Mucosa of rectum (tissue), 2 donors: ENCODE data around the gene L3MBTL4.
"Not testable (repeated sequence)": the region's sequence is repeated elsewhere in the genome, so short reads cannot be mapped to it uniquely, and the experiment has no call there.

Source experiments
- H3K27ac ChIP-seq, 2 donors: one replicate each; pipeline ENCODE4 v1.7.0; 2013; ENCODE audit warnings: inconsistent platforms in 2 of 2, low read depth in 2 of 2, low read length in 2 of 2
- H3K27me3 ChIP-seq, 2 donors: one replicate each; pipeline ENCODE4 v1.7.0; 2013; ENCODE audit warnings: low read length in 2 of 2; ENCODE audit not compliant: control insufficient read depth in 2 of 2, insufficient read depth in 2 of 2
- H3K36me3 ChIP-seq, 2 donors: one replicate each; pipeline ENCODE4 v1.7.0; 2013; ENCODE audit warnings: low read length in 2 of 2; ENCODE audit not compliant: control insufficient read depth in 2 of 2, insufficient read depth in 2 of 2
- H3K4me1 ChIP-seq, 2 donors: one replicate each; pipeline ENCODE4 v1.7.0; 2013; ENCODE audit warnings: low read length in 2 of 2, mild to moderate bottlenecking in 1 of 2; ENCODE audit not compliant: control insufficient read depth in 2 of 2, insufficient read depth in 2 of 2
- H3K4me3 ChIP-seq, 2 donors: one replicate each; pipeline ENCODE4 v1.7.0; 2013; ENCODE audit warnings: low read length in 2 of 2
- H3K9ac ChIP-seq, 2 donors: one replicate each; pipeline ENCODE4 v1.7.0; 2013; ENCODE audit warnings: low read length in 2 of 2, low read depth in 1 of 2, mild to moderate bottlenecking in 1 of 2
- H3K9me3 ChIP-seq, 2 donors: one replicate each; pipeline ENCODE4 v1.7.0; 2013; ENCODE audit warnings: low read length in 2 of 2; ENCODE audit not compliant: control insufficient read depth in 2 of 2
- donor health status: healthy.
- donor health status: Normal muscosa, but diverticular disease.

The L3MBTL4 gene

DNA sequence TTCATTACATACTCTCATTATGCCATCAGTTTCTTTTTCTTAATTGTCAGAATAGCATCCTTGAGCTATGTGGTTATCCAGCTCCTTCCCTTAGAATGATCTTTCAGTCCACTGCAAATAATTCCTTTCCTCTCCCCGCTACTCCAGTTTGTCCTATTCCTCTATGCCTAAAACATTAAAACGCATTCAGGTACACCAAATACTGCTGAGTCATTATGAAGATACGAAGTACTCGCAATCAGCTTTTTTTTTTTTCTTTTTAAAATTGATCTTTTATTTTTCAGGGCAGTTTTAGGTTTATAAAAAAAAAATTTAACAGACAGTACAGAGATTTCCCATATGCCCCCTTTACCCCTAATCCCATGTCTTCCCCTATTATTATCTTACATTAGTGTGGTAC, 354.6 kb downstream of the L3MBTL4 start:
- Histone ChIP-seq H3K27ac (no peak overlapping the region), H3K4me3 (no peak overlapping the region), H3K9me3 (no peaks in the 10 kb centered on the region), H3K27me3 (no peaks in the 10 kb centered on the region), H3K36me3 (no peaks in the 10 kb centered on the region), H3K4me1 (no peaks in the 10 kb centered on the region), H3K9ac (no peak overlapping the region)

GRCh38 chr18:6059551-6059950, 355.2 kb downstream of the L3MBTL4 start:
- no peak overlapping the region for H3K27ac ChIP-seq

DNA sequence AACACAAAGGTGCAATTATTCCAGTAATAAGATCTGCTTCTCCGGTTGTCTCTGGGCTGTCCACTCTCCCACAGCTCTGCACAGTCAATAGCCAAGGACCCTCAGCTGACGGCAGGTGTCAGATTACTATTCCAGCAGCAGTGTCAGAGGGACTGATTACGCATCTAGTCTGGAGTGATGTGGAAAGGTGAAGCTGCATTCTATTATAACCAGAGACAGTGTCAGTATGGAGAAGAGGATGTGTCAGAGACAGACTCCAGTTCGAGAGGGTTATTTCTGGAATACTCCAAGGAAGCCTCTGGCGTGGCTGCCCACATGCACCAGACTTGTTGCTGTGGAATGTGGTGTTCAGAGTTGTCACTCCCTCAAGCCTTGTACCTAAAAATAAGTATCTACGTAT, 355.8 kb downstream of the L3MBTL4 start:
- Histone ChIP-seq H3K9me3 (no peaks in the 10 kb centered on the region), H3K27ac (no peak overlapping the region), H3K4me3 (no peak overlapping the region), H3K27me3 (no peaks in the 10 kb centered on the region), H3K4me1 (no peaks in the 10 kb centered on the region), H3K36me3 (no peaks in the 10 kb centered on the region), H3K9ac (no peak overlapping the region)

More at GRCh38 chr18:6059551-6059950, 355.2 kb downstream of the L3MBTL4 start:
- Histone ChIP-seq H3K4me1 (no peaks in the 10 kb centered on the region), H3K9ac (no peak overlapping the region), H3K4me3 (no peak overlapping the region), H3K27me3 (no peaks in the 10 kb centered on the region), H3K9me3 (no peaks in the 10 kb centered on the region), H3K36me3 (no peaks in the 10 kb centered on the region)

DNA sequence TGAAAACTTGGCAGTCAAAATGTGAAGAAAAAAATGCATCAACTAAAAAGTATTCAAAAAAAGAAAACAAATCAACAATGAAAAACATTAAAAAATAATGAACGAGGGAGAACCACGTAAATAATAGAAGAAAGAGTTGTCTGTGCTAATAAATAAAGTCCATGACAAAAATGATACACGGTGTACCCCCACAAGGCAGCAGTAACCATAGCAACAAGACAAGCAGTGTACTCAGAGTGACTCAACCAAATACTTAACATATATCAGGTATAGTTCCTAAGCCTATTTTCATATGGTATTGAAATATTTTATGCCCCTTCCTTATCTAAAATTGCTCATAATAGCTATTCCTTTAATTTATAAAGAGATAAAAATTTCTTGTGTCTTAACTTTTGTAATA, 357.1 kb downstream of the L3MBTL4 start:
- H3K27me3 ChIP-seq: no peaks in the 10 kb centered on the region
- no peak overlapping the region for H3K27ac ChIP-seq
- H3K9me3 ChIP-seq: no peaks in the 10 kb centered on the region
- no peak overlapping the region for H3K4me3 ChIP-seq
- H3K4me1 ChIP-seq: no peaks in the 10 kb centered on the region
- no peak overlapping the region for H3K9ac ChIP-seq
- no peaks in the 10 kb centered on the region for H3K36me3 ChIP-seq

DNA sequence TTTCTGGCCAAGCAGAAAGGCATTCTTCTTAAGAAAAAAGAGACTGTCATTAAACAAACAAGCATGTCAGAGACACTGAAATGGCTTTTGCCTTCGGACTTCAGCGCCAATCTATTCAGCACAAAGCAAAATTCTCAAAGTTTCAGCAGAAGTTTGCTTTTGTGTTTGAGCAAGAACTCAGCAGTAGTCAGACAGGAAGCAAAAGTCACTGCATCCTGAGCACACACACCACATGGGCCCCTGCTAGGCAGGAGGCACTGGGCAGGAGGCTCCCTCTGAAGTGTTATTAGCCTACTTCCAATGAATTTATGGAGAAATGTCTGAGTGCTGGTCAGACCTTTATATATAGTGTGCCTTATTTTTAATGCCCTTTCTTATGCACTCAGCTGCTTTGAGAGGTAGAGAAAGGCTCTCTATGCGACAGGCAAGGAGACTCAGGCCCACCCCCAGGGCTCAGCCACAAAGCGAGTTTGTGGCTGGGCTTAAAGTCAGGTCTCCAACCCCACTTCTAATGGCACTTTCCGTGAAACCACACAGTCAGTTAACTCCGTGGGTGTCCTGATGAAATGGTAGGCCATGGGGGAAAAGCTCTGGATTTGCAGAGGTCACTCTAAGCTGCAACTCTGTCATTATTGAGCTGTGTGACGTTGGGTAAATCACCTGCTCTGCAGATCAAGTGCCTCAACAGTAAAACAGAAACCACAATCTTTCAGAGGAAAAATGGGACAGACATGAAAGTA, 358.4 kb downstream of the L3MBTL4 start:
- Histone ChIP-seq H3K27ac (no peak overlapping the region), H3K9ac (no peak overlapping the region), H3K4me3 (no peak overlapping the region), H3K9me3 (no peaks in the 10 kb centered on the region), H3K27me3 (no peaks in the 10 kb centered on the region), H3K4me1 (no peaks in the 10 kb centered on the region), H3K36me3 (no peaks in the 10 kb centered on the region)

- Histone ChIP-seq H3K27me3 (no peaks in the 10 kb centered on the region), H3K4me3 (no peak overlapping the region), H3K9ac (no peak overlapping the region), H3K36me3 (no peaks in the 10 kb centered on the region), H3K27ac (no peak overlapping the region), H3K4me1 (no peaks in the 10 kb centered on the region), H3K9me3 (no peaks in the 10 kb centered on the region)
Measured at GRCh38 chr18:6055711-6056110, 359.0 kb downstream of the L3MBTL4 start.

DNA sequence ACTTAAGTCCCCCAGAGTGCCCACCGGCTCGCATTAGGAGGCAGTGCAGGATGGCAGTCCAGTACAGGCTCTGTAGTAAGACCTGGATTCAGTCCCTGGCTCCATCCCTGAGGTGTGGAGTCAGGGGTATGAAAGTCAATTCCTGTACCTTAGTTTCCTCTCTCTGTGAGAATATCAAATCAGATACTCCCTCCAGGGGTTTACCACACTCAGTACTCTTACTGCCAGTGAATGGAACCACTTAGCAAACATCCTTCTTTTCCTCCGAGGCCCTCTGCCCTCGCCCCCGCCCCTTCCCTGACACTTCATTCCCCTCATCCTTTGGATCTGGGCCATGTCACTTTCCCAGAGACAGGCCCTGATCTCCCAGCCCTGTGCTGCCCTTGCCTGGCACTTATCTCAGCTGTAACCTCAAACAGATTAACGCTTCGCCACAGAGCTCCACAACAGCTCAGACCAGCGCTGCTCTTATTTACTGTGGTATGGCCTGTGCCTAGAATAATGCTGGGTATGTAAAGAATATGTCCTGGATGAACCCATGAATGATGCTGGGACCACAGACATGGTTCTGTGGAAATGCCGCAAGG, 360.4 kb downstream of the L3MBTL4 start:
- Histone ChIP-seq H3K9ac (no peak overlapping the region), H3K27ac (no peak overlapping the region), H3K4me1 (no peaks in the 10 kb centered on the region), H3K9me3 (no peaks in the 10 kb centered on the region), H3K27me3 (no peaks in the 10 kb centered on the region), H3K36me3 (no peaks in the 10 kb centered on the region), H3K4me3 (no peak overlapping the region)

- H3K9ac ChIP-seq: no peak overlapping the region
- H3K27me3 ChIP-seq: no peaks in the 10 kb centered on the region
- H3K4me1 ChIP-seq: no peaks in the 10 kb centered on the region
- no peak overlapping the region for H3K27ac ChIP-seq
- no peaks in the 10 kb centered on the region for H3K36me3 ChIP-seq
- no peak overlapping the region for H3K4me3 ChIP-seq
- no peaks in the 10 kb centered on the region for H3K9me3 ChIP-seq
Measured at GRCh38 chr18:6052449-6052913, 362.2 kb downstream of the L3MBTL4 start.

DNA sequence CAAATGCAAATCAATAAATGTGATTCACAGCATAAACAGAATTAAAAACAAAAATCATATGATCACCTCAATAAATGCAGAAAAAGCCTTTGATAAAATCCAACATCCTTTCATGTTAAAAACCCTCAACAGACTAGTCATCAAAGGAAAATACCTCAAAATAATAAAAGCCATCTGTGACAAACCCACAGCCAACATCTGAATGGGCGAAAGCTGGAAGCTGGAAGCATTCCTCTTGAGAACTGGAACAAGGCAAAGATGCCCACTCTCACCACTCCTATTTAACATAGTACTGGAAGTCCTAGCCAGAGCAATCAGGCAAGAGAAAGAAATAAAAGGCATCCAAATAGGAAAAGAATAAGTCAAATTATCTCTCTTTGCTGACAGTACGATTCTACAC, 367.1 kb downstream of the L3MBTL4 start:
- not testable (repeated sequence) for H3K9me3 ChIP-seq, H3K27ac ChIP-seq, H3K36me3 ChIP-seq, H3K4me3 ChIP-seq, H3K4me1 ChIP-seq, H3K9ac ChIP-seq, H3K27me3 ChIP-seq

DNA sequence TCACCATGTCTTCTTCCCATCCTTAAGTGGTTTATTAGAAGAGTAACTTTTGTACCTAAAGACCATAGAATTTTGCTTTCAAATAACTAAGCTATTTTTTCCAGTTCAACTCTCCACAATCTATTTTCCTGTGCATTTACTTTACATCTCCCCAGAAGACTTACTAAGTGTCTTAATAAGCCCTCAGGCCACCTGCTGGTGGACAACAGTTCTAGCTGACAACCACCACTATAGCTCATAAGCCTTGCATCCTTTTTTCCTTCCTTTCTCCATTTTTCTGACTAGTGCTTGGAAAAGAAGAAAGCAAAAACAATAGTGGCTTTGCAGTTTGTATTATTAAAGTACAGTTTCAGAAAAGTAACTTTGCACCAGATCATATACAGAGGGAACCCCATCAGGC, 369.9 kb downstream of the L3MBTL4 start:
- Histone ChIP-seq H3K4me3 (no peak overlapping the region), H3K4me1 (no peaks in the 10 kb centered on the region), H3K27me3 (no peaks in the 10 kb centered on the region), H3K9ac (no peak overlapping the region), H3K9me3 (no peaks in the 10 kb centered on the region), H3K36me3 (no peaks in the 10 kb centered on the region), H3K27ac (no peak overlapping the region)
